GM21360 (cell line): ENCODE measurements around the gene KCNN4.

ENCODE experiments used
- ATAC-seq: cut with Tn5 transposase; IDR thresholded peaks from one replicate; pipeline ENCODE4 v1.9.1; 2021; ENCODE audit warnings: mild to moderate bottlenecking, moderate library complexity; ENCODE audit not compliant: unreplicated experiment

The KCNN4 gene

DNA sequence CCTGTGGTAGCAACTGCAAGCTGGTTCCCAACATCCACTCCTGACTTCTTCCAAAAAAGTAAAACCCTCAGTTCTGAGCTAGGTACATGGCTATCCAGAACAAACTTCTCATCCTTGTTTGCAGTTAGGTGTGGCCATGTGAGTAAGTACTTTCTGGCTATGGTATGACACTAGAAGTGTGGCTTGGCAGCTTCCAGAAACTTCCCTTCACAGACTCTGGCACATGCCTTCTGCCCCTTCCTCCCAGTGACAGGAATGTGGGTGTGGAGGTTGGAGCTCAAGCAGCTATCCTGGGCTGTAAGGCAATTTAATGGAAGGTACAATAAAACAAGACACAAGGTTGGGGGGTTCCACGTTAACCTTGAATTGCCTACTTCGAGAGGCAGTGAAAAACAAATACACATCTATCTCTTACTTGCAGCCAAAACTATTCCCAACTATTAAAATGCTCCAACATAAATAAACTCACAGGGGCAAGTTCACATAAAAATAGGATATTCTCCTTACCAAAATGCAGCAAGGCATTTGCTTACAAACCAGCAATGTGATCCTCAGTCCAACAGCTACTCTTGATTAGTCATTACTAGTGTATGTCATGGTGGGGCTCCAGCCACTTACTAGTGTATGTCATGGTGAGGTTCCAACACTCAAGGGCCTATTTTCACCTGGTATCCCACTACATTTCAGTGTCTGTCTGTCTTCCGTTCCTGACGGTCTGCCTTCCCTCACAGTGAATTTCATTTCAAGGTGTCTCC is 29.1 kb downstream of the KCNN4 start:
- ATAC-seq: no peak

DNA sequence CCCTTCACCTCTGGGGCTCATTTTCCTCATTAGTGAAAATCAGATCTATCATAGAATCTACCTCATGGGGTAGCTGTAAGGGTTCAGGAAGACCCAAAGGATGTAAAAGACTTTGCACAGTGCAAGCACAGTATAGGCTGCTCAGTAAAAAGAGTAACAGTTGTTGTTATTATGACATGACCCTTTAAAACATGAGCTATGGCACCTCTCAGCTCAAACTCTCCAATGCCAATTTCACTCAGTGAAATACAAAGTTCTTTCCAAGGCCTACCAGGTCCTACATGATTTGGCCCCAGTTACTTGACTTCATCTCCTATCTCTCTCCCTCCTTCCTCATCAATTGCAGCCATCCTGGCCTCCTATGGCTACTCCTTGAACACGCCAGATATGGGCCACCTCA is 30.9 kb downstream of the KCNN4 start:
- no peak for ATAC-seq

DNA sequence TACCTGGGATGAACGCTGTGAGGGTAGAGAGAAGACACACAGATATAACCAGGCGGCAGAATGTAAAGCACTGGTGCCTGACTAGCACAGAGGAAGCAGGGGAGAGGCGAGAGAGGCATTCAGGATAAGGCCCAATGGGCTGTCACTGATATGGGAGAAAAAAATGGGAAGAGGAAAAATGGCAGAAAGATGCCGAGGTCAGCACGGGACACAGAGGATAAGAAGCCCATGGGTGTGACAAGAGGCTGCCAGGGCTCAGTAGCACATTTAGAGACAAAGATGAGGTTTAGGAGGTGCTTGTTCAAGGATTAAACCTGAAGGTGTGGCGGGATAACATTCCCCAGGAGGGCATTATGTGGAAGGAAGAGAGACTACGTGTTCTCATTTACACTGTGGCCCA is 31.6 kb downstream of the KCNN4 start:
- ATAC-seq: no peak

DNA sequence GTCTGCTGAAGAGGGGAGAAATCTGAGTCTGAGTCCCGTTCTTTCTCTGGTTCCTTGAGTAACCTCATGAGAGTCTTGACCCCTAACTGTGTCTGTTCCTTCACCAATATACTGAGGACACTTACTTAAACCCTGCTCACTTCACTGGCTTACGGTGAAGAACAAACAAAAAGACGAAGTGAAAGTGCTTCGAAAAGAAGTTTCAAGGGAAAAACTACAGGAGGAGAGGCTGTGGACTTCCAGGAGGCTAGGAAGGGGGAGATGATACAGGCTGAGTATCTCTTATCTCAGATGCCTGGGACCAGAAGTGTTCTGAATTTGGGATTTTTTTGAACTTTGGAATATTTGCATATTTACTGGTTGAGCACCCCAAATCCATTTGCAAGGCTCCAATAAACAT is 32.1 kb downstream of the KCNN4 start:
- ATAC-seq: no peak

DNA sequence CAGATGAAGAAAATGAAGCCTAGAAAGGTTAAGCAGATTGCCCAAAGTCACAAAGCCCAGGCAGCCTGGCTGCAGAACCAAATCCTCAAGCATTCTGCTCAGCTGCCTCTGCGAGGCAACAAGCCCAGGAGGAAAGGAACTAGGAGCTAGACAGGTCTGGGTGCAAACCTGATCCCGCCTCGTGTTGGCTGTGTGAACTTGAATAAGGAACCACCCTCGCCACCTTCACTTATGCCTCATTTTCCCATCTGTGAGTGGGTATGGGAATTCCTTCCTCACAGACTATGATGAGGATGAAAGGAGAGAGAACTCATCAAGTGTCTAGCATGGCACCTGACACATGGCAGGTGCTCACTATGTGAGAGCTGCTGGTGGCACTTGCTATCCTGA is 32.6 kb downstream of the KCNN4 start:
- ATAC-seq: no peak

DNA sequence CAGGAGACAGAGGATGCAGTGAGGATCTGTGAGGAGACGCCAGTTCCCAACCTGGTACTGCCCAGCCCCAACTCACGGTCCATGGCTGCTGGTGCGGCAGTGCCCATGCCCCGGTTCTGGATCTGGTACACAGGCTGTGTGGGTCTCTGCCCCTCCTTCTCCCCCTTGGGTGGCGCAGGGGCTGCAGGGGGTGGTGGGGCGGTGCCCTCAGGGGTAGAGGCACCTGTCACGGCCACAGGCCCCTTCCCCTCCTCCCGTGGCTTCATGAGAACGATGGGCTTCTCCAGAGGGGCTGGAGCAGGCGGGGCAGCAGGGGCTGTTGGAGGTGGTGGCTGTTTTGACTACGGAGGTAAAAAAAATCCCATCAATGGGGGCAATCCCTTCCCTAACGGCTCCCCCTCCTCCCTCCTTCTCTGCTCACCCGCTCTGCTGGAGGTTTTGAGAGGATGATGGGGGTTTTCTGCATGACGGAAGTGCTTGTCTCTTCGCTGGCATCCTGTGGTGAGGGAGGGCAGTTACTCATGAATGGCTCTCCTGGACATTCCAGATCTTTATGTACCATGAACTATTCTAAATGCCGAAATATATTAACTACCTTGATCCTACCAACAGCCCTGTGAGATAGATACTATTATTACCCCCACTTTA is 33.1 kb downstream of the KCNN4 start:
- no peak for ATAC-seq

DNA sequence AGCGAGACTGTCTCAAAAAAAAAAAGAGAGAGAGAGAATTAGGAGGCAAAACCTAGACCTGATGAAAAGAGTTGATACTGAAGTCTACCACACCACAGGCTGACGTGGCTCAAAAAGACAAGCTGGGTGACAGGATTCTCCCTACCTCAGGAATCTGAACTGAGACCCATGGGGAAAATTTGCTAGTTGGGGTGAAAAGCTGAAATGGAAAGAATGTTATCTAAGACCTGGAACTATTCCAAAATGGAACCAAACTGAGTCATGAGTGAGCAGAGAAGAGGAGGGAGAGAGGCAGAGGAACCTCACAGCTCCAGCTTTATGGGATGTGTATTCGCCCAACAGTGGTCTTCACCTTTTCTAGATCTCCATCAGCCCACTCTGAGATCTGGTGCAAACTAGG is 37.7 kb downstream of the KCNN4 start:
- ATAC-seq: no peak

DNA sequence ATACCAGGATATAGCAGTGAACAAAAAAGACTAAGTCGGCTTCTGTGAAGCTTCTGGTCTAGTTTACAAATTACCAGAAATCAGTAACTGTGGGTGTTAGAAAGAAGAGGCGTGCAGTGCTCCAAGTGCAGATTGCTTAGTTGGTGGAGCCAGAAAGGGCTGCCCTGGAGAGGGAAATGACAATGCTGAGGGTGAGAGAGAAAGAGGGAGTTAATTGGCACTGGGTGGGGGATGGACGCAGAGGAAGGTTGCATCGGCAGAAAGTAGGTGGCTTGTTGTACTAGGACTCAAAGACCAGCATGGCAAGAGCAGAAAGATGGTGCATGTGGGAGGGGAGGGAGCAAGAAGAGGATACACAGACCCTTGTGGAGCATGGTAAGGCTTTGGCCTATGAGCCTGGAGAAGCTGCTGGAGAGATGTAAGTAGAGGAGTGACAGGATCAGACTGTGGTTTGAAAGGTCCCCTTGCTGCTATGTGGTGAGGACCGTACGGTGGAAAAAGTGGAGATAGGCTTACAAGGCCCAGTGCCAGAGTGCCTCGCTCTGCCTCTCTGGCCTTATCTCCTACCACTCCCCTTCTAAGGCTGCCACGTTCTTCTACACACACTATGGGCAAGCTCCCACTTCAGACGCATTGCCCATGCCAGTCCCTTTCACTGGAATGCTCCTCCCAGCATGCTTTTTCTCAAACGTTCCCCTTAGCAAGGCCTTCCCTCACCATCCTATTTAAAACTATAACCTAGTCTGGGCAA is 39.5 kb downstream of the KCNN4 start:
- no peak for ATAC-seq

DNA sequence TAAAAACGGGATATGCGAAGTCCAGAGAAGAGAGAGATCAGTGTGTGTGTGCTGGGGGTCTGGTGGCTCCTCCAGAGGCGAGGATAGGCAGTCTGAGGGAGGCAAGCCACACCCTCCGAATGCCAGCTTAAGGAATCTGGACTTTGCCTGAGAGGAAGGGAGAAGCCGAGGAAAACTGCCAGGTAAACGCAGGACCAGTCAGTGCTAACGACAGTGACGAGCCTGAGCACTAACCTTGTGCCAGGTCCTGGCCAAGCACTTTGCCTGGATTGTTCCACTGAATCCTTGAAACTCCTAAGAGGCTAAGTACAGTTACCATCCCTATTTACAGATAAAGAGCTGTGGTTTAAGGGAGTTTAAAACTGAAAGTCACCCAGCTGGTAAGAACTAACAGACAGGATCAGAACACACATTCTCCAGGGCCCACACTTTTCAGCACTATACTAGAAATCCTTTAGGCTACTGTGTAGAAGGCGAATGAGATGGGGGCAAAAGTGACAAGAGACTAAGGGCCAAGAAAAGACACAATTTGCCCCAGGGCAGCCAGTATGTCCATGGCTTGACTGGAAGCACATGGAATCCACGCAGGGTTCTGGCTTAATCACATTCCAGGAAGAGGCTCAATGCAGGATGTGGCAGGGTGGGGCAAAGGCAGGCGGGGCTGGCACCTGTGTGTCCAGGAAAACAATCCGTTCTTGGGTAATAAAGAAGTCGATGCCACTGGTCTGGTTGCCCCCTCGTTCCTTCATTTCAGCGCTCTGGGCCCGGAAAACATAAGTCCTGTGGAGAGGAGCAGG is 41.1 kb downstream of the KCNN4 start:
- ATAC-seq: no peak

DNA sequence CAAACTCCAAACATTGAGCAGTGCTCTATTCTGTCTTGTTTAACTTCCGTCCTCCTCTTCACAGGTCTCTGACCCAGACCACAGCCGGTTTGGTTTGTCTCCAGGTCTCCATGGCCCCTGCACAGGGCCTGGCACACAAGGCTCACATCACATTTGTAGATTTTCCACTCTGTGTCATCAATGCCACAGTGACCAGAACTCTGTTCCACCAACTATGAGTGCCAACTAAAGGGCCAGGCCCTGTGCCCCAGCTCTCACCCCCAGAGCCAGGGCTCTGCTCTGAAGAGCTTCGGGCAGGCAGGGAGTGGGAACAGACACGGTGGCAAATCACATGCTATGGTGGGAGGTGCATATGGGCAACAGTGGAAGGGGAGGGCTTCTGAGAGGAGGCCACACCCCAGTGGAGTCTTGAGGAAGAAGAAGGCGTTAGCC is 42.0 kb downstream of the KCNN4 start:
- ATAC-seq: no peak

DNA sequence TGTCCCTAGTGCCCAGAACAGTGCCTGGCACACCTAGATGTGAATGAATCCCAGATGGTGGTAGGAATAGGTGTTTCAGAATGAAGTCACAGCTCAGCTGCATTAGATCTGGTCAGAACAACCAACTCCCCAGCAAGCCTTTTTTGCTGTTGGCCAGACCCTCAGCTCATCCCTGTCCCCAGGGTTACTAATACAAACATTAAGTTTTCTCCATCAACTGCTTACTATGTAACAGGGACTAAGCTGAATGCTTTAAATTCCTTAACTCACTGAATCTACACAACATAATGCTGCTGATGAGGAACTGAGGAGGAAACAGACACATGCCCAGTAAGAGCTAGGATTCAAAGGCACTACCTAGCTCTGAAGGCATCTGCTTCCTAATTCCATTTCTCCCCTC is 44.8 kb downstream of the KCNN4 start:
- no peak for ATAC-seq

DNA sequence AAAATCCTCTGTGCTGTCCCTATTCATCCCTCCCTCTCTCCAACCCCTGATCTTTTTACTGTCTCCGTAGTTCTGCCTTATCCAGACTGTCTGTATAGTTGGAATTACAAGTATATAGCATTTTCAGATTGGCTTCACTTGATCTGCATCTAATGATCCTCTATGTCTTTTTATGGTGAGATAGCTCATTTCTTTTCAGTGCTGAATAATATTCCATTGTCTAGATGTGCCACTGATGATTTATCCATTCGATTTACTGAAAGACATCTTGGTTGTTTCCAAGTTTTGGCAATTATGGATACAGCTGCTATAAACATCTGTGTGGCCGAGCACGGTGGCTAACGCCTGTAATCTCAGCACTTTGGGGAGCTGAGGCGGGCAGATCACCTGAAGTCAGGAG is 45.8 kb downstream of the KCNN4 start:
- ATAC-seq: no peak

DNA sequence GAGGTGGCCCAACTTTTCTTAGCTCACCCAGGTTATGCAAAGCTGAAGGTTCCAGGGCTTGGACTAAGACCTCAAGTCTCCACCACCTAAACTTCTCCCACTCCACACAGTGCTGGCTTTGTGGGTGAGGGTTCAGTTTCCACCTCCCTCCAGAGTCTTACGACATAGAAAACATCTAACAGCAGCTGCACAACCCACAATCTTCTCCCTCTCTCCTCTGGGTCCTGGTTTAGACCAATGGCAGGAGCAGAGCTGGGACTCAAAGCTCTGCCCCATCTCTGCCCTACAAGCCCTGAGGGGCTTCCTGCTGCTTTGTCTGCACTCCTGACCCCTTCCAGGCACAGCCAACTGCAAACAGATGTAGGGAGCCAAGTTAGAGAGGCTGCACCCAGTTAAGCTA is 48.9 kb downstream of the KCNN4 start:
- ATAC-seq: no peak

DNA sequence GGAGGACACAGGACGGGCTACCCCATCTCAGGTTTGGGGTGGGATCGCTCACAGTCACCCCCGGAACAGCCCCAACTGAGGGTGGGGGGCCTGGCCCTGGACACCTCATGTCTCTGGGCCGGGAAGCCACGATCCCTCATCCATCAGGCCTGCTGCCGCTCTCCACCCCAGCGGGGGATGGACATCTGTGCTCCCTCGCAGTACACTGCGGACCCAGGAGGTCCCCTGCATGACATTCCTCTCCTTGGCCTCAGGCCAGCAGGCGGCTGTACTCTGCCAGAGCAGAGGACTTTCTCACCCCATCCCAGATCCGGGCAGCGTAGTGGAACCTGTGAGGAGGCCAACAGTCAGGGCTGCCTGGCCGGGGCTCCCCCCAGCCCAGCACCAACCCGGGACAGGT is 49.4 kb downstream of the KCNN4 start:
- no peak for ATAC-seq

DNA sequence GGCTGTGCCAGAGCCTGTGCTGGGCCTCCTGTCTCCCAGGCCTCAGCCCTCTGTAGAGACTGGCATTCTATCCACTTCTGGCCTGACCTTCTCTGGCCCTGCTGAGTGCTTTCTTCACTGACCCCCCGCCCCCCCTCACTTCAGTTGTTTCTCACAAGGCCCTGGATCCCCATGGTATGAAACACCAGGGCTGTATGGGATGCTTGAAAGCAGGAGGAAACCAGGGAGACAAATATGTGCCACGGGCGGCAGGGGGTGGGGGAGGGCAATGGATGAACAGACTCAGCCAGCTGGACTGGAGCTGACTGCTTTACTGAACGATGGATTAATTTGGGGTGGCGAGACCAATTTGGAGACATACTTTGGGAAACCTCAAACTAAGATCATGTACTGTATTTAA is 50.9 kb downstream of the KCNN4 start:
- no peak for ATAC-seq

DNA sequence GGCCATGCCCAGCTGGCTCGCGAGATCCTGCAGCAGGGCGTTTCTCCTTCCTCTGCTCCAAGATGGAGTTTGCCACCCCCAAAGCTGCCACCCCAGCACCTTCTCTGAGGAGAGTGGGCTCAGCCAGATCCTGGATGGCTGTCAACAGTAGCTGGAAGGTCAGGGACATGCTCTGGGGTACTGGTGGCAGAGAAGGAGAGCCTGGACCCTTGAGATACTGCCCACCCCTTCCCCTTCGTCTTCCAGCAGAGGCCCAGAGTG is 53.2 kb downstream of the KCNN4 start:
- ATAC-seq: no peak

DNA sequence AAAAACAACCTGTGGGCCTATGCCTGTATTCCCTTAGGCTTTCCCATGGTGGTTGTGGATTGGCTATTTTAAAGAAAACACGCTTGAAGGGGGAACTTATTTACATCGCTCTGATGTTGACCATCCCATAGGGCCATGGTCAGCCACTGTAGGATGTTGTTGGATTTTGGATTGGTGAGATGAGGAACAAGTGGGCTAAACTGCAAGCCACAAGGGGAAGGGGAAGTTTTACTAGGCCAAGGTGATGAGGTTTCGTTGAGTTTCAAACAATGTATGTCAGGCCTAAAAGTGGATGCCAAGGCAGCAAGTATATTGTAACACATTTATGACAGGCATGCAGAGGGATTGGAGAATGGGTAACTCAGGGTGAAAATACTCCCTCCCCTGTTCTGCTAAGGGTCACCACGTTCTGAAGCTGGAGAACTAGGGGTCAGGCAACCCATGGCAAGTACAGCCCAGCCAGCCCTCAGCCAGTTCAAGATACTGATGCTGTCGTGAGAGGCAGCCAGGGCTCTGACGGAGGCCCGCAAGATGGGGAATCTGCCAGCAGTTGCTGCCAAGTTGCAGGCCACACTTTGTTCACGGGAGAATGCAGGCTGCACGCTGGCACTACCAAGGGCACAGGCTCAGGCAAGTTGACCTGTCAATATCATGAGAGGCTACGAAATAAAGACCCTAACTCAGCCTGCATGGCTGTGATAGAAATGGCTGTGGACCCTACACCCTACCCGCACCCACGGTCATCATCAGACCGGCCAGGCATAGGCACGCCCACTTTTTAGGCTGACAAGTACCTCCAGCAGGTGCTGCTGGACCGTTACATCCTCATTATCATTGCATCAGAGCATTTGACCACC is 53.8 kb downstream of the KCNN4 start:
- no peak for ATAC-seq

DNA sequence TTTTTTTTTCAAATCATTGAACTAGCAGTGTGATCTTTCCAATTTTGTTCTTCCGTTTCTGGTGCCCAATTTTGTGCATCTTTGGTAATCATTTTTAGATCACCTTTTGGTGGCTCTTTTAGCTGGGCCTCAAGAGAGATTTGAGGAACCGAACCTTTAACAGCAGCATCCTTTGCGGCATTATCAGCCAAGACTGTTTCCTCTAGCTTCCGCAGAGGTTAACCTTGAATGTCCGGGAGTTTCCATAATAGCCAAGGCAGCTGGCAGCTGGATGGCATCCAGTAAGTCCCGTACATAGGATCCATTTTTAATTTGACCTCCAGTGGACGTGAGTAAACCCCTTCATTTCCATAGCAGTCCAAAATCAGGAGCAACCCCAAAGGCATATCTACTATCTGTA is 55.3 kb downstream of the KCNN4 start:
- no peak for ATAC-seq

DNA sequence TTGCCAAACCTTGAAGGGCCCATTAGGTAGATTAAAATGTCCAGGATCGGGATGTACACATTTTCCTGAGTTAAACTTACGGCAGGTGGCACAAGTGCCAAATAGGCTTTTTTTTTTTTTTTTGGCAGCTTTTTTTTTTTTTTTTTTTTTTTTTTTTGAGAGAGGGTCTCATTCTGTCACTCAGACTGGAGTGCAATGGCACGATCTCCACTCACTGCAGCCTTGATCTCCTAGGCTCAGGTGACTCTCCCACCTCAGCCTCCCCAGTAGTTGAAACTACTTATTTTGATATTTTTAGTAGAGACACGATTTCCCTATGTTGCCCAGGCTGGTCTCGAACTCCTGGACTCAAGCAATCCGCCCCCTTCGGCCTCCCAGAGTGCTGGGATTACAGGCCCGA is 55.9 kb downstream of the KCNN4 start:
- ATAC-seq: no peak

DNA sequence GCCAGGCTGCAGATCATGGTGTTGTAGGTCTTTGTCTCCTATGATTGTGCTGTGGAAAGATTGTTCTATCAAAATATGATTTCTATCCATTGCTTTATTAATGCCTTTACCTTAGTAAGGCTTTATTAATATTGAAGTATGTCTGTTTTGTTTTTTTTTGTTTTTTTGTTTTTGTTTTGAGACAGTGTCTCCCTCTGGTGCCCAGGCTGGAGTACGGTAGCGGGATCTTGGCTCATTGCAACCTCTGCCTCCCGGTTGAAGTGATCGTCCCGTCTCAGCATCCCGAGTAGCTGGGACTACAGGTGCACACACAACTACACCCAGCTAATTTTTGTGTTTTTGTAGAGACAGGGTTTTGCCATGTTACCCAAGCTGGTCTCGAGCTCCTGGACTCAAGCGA is 57.2 kb downstream of the KCNN4 start:
- no peak for ATAC-seq
